ENCODE measurements around the gene FKBP2.

Gene FKBP2

DNA sequence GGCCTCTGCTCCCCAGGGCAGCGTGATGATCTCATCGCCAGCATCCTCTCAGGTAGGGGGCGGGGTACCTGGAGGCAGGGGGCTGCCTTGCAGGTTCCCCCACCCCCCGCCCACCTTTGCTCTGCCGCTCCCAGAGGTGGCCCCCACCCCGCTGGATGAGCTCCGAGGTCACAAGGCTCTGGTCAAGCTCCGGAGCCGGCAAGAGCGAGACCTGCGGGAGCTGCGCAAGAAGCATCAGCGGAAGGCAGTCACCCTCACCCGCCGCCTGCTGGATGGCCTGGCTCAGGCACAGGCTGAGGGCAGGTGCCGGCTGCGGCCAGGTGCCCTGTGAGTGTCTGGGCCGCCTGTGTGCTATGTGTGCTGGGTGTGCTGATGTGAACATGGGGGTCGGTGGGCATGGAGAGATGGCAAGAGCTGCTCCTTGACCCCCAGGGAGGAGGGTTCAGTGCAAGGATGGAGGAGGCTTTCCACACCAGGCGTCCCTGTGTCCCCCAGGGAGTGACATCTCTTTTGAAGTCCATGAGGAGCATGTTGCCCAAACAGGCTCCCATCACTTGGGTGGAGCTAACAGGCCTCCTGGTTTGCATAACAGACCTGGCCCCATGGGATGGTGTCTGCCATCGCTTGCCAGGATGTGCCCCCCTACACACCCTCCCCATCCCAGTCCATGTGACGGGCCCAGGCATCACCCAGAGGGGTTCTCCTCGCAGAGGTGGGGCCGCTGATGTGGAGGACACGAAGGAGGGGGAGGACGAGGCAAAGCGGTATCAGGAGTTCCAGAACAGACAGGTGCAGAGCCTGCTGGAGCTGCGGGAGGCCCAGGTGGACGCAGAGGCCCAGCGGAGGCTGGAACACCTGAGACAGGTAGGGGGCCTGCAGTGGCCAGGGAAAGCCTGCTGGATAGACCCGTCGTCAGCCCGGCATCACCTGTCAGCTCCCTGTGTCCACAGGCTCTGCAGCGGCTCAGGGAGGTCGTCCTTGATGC, 24.6 kb downstream of the FKBP2 start:
- no peak for DNase-seq

DNA sequence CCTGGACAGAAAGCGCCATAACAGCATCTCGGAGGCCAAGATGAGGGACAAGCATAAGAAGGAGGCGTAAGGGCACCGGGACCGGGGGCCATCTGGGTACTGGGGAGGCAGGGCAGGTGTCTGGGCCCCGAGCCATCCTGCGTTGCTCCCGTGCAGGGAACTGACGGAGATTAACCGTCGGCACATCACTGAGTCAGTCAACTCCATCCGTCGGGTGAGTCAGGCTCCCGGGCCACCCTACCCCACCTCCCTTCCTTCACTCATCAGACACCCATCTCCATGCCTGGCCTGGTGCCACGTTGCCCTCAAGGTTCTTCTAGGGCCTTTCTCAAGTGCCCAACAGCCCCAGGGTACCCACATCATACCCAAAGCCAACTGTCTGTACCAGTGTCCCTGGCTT, 25.4 kb downstream of the FKBP2 start:
- DNase-seq = no peak

DNA sequence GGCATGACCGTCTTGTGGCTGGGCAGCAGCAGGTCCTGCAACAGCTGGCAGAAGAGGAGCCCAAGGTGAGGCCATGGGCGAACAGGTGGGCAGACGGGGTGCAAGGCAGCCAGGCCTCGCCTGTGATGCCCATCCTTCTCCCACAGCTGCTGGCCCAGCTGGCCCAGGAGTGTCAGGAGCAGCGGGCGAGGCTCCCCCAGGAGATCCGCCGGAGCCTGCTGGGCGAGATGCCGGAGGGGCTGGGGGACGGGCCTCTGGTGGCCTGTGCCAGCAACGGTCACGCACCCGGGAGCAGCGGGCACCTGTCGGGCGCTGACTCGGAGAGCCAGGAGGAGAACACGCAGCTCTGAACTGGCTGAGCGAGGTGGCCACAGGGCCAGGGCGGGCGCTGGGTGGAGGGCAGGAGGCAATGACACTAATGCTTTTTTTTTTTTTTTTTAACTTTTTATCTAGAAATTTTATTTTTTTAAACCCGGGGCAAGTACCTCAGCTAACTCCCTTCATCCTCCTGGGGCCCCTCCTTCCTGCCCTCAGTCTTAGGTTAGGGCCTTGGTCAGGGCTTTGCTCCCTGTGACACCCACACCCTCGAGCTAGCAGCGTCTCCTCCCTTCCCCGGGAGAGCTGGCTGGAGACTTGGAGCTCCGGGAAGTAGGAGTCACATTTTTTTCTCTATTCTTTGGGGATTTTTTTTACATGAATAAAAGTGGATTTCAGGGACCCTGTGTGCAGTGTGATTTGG, 26.5 kb downstream of the FKBP2 start:
- no peak for DNase-seq

DNA sequence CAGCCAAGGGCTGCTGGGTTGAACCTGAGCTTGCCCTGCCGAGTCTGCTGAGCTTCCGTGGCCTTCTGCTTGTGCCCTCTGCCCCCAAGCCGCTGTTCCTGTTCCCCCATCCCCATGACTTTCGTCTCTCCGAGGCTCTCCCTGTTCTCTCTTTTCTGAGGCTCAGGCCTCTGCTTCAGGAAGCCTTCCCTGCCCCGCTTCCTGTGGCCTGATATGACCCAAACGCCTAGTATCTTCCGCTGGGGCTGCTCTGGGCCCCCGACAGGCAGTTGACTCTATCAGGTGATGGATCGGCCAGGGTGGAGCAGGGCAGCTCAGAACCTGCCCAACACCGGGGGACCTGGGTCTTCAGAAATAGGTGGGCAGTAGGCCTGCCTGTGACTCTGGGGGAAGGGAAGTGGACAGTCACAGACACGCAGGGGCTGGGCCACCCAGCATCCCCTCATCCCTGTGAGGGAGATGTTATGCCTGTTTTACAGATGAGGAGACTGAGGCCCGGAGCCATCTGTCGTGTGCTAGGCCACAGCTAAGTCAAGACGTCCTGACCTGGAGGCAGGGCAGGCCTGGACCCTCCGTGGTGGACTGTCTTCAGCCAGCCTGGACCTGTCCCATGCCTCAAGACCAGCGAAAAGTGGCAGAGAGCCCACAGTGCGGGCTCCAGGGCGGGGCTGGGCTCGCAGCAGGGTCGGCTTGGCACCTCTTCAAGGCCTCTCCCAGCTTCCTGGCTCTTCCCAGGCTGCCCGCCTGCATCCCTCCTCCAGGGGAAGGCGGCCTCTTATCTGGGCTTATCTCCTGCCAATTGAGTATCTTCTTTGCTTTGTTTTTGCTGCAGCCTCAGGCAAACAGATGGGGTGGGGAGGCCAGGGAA, 27.4 kb downstream of the FKBP2 start:
- DNase-seq = no peak

DNA sequence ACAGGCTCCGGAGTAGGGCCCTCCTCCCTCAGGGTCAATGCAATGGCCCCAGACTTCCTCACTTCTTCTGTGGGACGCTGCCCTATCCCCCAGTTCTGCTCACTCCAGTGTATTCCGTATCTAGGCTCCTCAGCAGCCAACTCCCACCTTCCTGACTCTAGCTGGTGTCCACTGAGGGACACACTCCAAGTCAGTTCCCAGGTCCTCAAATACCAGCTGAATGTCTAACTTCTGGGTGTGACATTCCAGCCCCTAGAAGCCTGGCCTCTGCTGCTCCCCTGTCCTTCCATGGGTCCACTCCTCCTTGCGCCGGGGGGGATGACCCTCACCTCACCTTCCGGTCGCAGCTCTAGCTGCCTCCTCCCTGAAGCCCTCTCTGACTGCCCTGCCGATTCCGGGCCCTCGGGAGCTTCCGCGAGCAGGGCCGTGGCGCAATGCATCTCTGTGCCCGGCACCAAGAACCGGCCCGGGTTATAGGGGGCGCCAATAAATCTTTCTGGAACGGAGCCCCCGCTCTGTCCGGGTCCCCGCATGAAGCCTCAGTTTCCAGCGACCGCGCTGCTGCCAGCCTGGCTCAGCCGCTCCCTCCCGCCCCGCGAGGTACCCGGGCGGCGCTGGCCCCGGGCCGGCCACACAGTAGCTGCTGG, 28.1 kb downstream of the FKBP2 start:
- no peak for DNase-seq

DNA sequence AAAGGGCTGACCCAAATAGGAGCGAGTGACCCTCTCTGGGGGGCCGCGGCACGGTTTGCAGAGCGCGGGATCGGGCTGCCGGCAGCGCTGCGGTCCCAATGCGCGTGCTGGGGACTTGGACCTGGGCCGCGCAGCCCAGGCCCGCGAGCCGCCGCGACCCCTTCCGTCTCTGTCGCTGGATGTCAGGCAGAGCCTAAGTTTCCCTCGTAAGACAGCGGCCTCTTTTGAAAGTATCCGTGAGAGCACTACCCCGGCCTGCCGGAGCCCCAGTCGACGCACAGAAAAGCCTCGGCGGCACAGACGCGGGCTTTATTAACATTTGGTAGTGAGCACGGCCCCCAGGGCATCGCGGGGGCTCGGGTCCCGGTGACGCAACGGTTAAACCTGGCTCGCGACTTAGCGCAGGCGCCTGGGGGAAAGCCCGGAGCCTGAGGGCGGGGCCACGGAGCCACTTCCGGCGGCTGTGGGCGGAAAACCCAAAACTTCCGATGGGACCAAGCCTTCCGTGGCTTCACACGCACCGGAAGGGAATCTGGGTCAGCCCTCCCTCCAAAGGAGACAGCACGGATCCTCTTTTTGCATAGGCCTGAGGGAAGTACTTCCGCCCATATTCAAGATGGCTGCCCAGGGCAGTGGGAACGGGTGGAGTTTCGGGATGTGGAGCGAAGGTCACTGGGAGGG, 28.8 kb downstream of the FKBP2 start:
- peak; percentile 98 for DNase-seq

DNA sequence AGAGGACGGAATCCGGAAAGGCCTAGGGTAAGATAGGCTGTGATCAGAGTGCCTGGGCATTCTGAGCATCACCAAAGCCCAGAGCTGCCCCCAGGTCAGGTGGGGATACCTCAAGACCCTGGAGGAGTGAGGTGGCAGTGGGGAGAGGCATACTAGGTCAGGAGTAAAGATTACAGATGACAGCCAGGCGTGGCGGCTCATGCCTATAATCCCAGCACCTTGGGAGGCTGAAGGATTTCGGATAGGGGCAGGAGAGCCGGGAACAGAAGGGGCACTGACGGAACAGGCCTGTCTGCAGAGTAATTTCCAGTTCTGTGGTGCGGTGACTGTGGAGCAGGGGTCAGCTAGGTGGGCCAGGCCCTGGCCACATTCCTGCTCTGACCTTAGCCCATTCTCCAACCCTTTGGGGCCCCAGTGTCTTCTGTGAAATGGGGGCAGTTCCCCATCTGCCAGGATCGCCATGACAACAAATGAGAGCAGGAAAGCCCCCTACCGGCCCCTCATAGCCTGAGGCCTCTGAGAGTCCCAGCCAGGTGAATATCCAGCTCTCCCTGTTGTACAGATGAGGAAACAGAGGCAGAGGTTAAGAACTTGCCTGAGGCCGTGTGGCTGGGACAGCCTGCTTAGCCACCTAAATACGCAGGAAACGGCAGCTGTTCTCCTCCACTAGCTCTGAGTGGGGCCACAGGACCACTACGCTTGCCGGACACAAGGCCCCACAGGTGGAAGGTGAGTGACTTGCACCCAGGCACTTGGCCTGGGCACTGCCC, 34.3 kb downstream of the FKBP2 start:
- no peak for DNase-seq

DNA sequence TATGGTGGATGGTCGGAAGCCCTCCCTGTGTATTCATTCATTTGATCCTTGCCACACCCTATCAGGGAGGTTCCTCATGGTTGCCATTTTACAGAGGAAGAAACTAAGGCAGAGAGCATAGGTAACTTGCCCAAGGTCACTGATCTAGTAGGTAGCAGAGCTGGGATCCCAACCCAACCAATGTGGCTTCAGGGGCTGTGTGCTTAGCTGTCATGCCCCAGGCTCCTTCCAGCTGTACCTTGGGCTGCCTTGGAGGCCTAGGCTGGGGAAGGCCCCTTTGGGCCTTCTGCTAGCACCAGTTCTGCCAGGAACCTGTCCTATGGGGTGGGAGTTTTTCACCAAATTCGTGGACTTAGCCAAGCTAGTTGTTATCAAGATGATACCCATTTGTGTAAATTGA, 34.9 kb downstream of the FKBP2 start:
- no peak for DNase-seq

DNA sequence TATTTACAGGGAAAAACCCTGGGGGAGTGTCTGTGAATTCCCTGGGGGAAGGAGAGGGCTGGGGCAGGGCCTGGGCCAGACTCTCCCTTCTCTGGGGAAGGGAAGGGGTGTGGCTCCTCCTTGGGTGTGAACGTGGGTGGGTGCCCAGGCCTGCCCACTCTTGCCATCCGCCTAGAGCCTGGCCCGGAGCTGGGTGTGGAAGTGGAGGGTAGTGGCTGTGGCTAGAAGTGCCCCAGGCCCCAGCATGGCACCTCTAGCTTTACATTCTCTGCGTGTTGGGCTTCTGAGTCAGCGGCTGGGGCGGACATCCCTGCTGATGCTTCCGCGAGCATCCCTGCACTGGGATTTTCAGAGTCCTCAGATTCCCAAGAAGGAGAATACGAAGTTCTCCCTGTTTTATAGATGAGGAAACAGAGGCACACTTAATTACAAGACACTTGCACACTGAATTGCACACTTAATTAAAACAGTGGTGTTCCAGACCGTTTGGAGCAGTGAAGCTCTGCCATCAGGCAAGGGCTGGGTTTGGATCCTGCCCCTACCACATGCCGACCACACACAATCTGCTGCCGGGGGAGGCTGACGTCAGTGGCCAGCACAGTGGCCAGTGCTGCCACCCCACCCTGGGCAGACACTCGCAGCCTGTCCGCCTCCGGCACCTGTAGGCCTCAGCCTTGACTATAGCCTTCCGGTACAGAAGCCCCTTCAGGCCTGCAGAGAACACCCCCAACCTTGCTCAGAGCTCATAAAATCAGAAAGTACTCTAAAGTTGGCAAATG, 35.9 kb downstream of the FKBP2 start:
- no peak for DNase-seq

DNA sequence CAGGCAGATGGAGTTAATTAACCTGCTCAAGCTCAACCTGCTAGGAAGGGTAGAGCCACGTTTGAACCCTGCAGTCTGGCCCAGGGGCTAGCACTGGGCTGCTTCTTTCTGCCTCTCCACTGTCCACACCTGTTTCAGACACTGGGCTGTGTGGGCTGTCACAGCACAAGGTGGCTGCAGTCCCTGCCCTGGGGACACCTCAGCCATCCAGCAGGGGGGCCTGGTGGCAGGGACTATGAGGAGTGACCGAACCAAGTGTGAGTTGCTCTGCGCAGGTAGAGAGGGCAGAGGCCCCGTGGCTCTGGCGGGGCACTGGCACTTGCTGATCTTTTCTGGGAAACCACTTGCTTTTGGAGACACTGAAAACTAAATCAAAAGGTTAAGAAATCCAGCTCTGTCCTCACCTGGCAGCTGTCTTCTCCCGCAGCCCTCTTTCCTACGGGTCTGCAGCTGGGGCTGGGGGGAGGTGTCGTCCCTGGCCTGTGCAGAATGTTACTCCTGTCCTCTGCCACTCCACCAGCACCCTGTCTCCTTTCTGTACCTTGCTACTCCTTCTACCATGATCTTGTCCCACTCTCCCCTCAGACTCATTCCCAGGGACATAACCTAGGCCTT, 37.8 kb downstream of the FKBP2 start:
- no peak for DNase-seq

DNA sequence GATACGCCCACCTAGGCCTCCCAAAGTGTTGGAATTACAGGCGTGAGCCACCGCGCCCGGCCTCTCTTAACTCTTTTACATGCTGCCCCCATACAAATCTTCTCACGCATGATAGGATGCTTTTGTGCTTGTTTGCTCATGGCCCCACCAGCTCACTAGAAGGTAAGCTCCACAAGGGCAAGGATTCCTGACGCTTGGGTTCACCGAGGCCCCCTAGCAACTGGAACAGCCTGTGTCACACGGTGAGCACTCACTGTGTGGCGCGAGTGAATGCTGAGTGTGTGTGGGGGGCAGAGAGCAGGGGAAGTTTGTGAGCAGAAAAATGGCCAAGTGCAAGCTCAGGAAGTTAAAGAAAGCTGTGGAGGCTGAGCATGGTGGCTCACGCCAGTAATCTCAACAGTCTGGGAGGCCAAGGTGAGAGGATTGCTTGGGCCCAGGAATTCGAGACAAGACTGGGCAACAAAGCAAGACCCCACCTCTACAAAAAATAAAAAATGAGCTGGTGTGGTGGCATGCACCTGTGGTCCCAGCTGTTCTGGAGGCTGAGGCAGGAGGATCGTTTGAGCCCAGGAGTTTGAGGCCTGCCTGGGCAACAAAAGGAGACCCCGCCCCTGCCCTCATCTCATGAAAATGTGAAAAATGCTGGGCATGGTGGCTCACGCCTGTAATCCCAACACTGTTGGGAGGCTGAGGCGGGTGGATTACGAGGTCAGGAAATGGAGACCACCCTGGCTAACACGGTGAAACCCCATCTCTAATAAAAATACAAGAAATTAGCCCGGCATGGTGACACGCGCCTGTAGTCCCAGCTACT, 41.3 kb downstream of the FKBP2 start:
- DNase-seq = no peak

DNA sequence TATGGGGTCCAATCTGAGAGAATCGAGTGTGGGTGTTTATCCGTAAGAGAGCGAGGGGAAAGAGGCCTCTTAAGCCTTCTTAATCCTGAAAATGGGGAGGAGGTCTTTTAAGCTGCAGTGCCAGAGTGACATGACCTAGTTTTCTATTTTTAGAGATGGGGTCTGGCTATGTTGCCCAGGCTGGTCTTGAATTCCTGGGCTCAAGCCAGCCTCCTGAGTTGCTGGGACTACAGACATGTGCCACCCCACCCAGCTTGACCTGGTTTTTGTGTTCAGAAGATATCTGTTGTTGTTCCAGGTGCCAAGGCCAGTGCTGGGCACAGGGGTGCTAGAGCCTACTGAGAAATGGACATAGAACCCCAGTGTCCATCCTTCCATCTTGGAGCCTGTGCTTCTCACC, 42.2 kb downstream of the FKBP2 start:
- DNase-seq = no peak

DNA sequence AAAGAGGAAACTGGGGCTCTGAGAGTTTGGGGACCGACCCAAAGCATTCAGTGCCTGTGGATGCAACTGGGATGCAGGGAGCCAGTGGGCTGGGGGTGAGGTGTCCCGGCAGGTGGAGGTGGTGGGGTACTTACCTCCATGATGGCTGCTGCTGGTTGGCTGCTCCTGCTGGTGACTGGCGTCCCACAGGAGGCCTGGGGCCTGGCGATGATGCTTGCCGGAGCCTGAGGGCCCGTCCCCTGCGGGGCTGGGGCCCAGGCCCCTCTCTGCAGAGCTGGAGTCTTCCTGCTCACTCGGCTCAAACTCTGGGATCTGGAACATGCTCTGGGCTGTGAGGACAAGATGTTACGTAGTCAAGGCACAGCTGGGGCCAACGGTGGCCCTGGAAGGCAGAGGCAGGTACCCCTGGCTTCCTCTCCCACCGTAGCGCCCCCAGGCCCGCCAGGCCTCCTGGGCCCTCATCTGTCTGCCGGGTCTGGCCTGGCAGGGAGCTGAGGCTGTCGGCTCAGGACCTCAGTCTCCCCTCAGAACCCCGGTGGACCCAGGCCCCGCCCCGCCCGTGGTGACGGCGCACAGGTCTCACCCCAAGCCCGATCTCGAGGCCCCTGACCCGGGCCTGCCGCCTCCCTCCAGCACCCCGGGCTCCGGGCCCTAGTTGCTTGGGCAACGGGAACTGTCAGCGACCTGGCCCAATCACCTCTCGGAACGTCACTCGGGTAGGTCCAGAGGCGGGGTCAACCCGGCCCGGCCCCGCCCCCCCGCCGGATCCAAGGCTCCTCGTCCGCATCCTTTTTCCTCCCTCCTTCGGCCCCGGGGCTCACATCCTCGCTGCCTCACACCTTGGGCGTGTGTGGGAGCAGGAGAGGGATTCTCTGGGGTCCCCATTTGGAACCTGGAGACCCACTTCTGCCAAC, 43.4 kb downstream of the FKBP2 start, which contains the start of gene BAD:
BAD (minus strand) TSS at position 618 of the 914 bp plus-strand sequence; CDS start at position 321, 297 bp downstream.
- DNase-seq = peak; percentile 89

DNA sequence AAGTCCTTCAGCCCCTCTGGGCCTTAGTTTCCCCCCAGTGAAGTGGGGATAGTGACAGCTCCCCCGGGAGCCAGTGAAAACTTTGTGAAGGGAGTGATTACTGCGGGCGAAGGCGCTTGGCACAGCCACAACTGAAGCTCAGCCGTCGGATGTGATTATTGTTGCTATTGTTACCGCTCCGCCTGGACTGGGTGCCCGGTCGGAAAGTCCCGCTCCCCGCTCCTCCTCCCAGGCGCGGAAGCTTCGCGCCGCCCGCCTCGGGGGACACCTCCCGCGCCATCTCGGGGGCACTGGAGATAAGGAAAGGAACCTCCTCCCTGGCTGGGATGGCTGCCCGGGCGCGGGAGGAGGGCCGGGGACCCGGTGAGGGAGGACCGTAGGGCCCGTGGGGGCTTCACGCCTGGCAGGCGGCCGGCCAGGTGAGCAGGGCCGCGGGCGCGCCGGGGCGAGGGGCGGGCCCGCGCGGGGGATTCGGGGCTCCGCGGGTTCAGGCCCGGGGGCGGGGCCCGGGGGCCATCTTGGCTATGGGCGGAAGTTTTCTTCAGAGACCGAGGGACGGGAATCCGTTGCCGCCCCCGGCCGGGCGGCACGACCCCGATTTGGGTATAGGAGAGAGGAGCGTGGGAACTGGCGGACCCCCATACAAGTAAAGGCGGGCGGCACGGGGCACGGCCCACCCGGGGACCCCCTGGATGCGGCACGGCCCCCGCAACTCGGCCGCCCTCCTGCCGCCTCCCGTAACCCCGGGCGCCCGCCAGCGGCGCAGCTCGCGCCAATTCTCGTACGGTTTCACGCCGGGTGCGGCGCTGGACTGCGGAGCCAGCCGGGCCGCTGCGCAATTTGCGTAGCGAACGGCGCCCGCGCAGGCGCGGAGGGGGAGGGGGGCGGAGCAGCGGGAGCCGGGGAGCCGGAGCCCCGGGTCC, 44.3 kb downstream of the FKBP2 start, which contains the start of gene GPR137:
GPR137 (plus strand) TSS at position 887 of the 923 bp plus-strand sequence. CDS start 677 bp downstream, outside the sequence.
- peak; percentile 92 for DNase-seq

DNA sequence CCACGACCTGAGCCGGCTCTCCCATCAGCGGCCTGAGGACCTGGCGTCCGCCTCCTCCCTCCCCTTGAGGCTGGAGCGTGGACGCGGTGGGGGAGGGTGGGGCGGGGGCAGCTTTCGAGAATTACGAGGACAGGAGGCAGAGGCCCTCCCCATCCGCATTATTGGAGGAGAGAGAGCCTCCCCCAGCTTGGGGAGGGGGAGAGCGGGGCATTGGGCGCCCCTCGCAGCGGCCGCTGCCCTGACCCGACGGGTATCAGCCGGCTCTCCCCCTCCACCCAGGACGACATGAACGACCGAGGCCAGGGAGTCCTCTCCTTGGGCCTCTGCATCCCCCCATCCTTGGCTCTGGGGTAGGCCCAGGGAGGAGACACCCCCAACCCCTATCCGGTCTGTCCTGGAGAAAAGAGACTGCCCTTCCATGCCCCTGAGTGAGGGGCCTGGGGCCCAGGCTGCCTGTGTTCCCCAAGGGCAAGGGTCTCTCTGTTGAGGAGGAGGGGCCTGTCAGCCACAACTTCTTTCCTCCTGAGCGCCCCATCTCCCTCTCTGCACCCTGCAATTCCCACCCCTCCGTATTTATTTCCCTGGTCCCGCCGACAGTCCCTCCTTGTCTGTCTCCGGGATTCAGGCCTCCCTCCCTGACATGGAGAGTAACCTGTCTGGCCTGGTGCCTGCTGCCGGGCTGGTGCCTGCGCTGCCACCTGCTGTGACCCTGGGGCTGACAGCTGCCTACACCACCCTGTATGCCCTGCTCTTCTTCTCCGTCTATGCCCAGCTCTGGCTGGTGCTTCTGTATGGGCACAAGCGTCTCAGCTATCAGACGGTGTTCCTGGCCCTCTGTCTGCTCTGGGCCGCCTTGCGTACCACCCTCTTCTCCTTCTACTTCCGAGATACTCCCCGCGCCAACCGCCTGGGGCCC, 45.2 kb downstream of the FKBP2 start:
- no peak for DNase-seq

Data from activated CD8-positive, alpha-beta memory T cell treated with anti-CD3 and anti-CD28 coated beads, Interleukin-2, amount 50 U/mL, for 4 hours (primary cell).